HG02852 (cell line): ENCODE data around the gene DOCK2.
"Not testable (repeated sequence)": the region's sequence is repeated elsewhere in the genome, so short reads cannot be mapped to it uniquely, and the experiment has no call there.

Experiments used
- ATAC-seq: cut with Tn5 transposase; IDR thresholded peaks from one replicate; pipeline ENCODE4 v1.9.1; 2021; ENCODE audit warnings: mild to moderate bottlenecking, moderate library complexity; ENCODE audit not compliant: unreplicated experiment

DOCK2 gene

DNA sequence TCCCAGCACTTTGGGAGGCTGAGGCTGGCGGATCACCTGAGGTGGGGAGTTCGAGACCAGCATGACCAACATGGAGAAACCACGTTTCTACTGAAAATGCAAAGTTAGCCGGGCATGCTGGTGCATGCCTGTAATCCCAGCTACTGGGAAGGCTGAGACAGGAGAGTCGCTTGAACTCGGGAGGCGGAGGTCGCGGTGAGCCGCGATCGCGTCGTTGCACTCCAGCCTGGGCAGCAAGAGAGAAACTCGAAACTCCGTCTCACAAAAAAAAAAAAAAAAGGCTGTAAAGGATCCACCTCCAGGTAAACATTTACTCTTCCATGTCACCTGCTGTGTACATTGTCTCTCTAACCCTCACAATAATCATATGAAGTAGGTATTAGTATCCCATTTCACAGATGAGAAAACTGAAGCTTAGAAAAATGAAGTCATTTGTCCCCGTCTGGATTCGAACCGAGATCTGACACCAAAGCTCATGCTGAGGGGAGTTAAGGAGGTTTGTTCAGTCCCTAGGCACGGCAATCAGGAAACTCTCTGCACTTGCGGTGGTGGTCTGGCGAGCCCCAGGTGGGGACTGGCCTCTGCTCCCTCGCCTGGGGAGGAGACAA lies 494 bp upstream of the DOCK2 start:
- no peak for ATAC-seq

DNA sequence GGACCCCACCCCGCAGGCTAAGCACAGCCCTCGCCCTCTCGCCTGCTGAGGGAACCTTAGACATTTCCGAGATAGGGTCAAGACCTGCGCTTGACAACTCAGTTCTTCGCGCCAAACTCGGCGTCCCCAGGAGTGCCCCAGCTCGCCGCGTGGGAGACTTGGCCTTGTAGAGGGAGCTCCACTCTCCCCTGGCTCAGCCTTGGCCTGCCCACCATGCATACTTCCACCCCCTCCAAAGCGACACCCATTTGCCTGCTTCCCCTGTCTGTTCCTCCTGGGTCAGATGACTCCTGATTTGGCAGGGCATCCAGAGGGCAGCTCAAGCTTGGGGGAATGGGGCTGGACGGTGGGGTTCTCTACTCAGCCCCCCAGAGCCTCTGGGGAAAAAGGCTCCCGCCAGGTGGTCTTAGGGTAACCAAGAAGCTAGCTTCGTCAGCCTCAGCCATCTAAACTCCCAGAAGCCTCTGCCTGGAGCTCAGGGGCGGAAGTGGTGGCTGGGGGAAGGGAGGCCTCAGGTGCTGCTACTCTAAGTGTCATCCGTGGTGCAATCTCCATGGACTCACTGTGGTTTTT lies 560 bp downstream of the DOCK2 start:
- ATAC-seq, result peak; percentile 51

DNA sequence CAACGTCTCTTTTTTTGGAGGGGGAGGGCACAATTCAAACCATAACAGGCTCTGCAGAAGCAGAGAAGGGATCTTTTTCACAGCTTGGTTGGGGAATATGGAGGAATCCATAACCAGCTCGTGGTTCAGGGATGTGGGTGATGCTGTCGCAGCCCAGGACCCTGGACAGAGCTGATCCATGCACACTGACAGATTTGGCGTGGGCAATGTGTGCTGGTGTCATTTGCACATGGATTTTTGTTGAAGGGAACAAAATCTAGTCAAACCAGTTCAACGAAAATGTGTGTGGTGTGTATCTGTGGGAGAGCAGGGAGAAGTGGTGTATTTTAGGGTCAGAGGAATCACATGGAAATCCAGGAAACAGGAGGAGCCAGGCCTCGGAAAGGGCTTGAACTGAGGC lies 4.2 kb downstream of the DOCK2 start:
- no peak for ATAC-seq

DNA sequence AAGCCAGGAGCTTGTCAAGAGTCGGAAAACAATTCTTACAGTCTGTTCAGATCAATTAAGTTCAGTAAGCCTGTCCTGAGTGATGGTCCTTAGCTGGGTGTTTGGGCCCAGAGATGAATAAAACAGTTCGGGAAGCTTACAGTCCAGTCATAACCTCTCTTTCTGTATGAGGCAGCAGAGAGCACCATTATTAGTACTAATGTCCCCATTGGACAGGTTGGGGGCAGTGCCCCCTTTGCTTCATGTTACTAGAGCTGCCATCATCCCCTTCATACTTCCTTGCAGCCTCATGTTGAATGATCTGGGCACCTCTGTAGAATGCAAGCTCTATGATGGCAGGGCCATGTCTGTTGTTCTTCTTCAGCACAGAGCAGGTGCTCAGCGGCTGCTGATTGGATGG lies 9.8 kb downstream of the DOCK2 start:
- peak; percentile 38 for ATAC-seq

DNA sequence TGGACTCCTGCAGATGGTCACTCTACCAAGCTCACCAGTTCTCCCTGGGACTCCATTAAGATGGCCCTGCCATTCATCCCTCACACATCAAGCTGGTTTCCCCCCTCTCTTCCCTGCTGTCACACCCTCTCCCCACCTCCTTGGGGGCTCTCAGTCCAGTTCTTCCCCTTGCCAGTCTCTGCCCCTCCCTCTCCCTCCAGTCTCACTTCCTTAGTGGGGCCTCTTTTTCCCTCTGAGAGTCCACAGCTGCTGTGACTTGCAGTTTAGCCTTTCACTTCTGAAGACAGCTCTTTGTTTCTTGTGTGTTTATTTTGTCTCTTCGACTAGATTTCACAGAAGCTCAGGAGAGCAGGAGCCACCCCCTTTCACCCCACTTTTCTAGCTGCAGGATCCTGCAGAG lies 10.5 kb downstream of the DOCK2 start:
- peak; percentile 39 for ATAC-seq

DNA sequence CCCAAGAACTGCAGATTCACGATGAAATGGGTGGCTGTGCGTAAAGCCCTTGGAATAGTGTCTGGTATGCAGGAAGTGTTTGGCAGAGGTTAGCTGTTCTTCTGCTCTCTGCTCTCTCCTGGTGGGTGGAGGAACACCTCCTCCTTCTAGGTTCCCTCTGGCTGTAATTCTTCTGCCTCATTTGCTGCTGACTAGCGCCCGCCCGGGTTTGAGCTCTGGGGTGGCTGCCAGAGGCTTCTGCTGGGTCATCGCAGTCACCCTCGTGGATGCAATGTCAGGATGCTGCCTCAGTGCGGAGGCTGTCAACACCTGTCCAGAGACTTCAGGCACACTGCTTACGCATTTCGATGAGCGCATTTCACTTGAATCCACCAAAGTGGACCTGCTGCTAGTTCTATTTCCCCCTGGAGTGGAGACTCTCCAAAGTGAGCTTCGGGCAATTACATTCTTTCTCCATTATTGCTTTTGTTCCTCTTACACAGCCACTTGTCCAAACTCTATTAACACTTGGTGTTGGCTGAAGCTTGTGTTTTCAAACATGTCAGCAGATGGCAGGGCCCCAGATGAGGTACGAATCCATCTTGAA lies 11.7 kb downstream of the DOCK2 start:
- ATAC-seq, result no peak

DNA sequence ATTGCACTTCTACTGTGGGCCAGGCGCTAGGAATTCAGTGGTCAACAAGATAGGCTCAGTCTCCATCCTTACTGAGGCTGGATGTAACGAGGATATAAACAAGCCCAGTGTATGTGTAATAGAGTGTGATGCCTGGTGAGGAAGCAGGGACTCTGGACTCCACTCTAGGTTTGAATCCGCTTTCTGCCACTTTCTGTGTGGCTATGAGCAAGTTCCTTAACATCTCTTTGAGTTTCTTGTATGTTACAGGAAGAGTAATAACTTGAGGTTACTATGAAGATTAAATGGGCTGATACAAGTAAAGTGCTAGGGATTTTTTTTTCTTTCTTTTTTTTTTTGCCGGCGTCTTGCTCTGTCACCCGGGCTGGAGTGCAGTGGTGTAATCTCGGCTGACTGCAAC lies 12.4 kb downstream of the DOCK2 start:
- peak; percentile 18 for ATAC-seq

DNA sequence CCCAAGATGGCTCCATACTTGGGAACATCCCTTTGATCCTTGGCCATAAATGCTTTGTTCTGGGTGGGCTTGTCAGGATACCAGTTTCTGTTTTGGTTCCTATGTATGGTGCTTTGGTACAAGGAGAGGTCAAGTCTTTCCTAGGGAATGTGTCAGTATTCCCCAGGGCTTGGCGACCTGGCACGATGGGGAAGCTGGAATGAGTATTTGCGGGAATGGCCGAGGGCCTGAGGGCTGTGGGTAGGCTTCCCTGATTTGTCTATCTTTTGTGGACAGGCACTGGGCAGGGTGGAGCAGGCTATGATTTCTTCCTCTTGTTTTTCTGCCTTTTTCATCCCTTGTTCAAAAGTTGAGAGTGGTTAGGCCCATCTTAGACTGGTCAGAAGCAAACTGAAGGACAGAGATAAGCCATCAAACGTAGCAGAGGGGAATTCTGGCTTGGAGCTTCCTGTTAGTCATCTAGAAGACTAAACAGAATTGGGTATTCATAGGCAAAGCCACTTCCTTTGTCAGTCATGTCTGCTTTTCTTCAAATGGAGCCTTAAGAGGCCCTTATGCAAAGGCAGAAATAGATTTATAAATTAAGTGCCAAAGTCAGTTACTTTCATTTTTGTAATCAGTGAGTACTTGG lies 13.7 kb downstream of the DOCK2 start:
- peak; percentile 44 for ATAC-seq

DNA sequence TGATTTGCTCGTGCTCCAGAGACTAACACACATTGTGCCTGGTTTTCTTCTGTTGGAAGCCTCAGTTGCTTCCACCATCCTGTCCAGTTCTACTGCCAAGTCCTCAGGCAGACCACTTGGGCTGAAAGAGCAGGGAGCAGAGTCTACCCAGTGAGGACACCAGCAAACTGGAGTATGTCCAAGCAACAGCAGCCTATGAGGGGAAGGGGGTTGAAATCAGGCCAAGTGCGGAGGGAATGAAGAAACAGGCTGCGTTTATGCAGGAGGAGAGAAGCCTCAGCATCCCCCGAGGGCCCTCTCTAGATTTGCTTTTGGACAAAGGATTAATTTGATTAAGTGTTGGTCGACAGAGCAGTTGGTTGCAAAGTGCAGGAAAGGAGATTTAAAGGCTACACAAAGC lies 14.5 kb downstream of the DOCK2 start:
- ATAC-seq, result no peak

DNA sequence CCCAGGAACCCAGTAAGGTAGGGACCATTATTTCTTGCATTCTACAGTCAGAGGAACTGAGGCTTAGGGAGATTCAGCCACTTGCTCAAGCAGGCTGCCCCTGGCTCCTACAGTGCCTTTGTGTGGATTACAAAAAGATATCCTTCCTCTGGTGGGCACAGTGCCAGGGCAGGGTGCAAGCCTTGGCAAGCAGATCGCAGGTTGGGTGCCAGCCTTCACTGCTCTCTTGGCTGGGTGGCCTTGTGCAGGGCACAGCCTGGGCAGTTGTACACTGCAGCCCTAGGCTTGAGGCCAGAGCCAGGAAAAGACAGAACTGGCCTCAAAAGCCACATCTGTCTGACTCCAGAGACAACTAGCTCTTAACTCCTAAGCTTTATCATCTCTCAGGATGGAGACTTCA lies 15.0 kb downstream of the DOCK2 start:
- no peak for ATAC-seq

DNA sequence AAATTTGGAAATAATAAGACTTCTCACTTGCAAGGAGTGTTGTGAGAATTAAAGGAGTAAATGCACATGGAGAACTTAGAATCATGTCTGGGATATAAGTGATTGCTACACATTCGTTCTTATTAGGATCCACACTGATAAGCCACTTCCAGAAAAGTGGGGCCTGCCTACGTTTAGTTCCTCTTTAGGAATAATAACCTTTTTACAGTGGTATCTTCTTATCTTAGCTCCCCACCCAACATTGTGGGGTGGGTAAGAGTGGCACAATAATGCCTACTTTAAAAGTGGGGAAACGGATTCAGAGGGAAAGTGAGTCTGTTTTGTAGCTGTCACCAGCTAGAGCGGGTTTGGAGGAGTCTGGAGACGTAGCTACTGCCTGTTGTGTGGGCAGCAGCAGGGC lies 16.0 kb downstream of the DOCK2 start:
- no peak for ATAC-seq

DNA sequence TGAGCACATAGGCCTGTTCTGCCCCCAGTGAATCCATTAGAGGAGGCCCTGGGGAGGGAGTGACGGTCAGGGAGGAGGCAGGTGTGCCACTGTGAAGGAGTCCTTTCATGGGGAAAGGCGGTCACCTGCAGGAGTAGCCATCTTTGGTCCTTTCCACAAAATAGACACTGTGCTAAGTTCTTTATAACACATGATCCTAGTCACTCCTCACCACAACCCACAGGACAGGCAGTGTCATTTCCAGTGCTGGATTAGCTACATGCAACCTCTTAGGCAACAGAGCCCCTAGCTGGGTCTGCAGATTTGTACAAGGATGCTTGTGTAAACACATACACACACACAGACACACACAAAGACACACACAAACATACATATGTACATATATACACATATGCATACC lies 18.3 kb downstream of the DOCK2 start:
- ATAC-seq, result no peak

DNA sequence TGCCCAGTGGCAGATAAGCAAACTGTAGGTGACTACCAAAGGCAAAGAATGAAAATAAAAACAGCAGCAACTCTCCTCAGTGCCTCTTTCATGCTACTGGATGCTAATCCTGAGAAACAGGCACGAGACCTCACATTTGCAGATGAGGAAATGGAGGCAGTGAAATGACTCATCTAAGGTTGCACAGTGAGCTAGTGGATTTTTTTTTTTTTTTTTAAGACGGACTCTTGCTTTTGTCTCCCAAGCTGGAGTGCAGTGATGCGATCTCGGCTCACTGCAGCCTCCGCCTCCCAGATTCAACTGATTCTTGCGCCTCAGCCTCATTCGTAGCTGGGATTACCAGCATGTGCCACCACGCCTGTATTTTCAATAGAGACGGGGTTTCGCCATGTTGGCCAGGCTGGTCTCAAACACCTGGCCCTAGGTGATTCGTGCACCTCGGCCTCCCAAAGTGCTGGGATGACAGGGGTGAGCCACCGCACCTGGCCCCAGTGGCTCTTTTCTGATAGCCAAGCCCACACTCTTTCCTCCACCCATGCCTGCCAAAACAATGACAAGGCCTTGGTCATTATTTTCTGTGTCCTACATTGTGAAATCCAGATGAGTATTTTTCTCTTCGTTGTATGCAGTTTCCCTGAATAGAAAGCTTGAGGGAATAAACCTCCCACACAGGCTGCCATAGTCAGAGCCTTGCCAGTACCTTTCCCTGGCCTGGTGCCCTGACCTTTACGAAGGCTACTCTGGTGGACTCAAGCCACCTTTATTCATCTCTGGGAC lies 19.2 kb downstream of the DOCK2 start:
- peak; percentile 78 for ATAC-seq

DNA sequence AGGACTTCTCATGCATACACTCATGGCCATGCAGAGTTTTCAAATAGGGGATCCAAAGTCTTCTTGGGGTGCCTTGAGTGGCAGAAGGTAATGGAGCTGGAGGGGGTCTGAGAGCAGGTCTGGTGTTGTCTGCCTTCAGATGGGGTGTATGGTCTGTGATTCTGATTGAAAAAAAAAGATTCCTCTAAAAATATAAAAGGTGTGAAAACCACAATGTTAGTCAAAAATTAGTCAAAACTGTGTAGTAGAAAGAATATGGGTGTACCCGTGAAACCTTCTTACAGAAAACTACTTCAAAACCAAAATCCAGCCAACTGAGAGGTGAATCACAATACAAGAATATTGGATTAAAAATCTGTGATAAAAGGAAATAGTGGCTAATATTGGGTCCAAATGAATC lies 20.1 kb downstream of the DOCK2 start:
- ATAC-seq, result no peak

DNA sequence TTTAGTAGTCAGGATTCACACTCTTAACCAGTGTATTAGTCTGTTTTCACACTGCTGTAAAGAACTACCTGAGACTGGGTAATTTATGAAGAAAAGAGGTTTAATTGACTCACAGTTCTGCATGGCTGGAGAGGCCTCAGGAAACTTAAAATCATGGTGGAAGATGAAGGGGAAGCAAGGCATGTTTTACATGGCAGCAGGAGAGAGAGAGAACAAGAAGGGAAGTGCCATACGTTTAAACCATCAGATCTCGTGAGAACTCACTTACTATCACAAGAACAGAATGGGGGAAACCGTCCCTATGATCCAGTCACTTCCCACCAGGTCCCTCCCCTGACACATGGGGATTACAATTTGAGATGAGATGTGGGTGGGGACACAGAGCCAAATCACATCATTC lies 25.4 kb downstream of the DOCK2 start:
- ATAC-seq, result not testable (repeated sequence)

DNA sequence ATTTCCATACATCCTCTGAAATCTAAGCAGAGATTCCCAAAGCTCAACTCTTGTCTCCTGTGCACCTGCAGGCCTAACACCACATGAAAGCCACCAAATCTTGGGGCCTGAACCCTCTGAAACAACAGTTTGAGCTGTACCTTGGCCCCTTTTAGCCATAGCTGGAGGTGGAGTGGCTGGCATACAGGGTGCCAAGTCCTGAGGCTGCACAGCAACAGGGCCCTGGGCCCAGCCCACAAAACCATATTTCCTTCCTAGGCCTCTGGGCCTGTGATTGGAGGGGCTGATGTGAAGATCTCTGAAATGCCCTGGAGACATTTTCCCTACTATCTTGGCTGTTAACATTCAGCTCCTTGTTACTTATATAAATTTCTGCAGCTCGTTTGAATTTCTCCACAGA lies 26.5 kb downstream of the DOCK2 start:
- ATAC-seq, result no peak

DNA sequence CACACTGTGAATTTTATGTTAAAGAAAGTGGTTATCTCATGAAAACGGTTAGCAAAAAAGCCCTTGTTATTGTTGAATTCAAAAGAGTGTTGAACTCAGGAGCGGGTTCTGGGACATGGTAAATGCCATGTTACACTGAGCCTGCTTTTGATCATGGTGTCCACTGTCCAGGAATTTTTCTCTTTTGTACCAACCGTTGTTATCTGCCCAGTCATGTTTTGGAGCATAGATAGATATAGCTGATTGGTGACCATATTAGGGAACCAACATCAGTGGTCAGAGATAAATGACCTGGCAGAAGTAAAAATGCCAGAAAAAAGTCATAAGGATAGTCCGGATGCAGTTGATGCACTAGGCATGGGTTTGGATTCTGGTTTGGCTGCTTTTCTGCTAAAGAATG lies 29.3 kb downstream of the DOCK2 start:
- ATAC-seq, result no peak

DNA sequence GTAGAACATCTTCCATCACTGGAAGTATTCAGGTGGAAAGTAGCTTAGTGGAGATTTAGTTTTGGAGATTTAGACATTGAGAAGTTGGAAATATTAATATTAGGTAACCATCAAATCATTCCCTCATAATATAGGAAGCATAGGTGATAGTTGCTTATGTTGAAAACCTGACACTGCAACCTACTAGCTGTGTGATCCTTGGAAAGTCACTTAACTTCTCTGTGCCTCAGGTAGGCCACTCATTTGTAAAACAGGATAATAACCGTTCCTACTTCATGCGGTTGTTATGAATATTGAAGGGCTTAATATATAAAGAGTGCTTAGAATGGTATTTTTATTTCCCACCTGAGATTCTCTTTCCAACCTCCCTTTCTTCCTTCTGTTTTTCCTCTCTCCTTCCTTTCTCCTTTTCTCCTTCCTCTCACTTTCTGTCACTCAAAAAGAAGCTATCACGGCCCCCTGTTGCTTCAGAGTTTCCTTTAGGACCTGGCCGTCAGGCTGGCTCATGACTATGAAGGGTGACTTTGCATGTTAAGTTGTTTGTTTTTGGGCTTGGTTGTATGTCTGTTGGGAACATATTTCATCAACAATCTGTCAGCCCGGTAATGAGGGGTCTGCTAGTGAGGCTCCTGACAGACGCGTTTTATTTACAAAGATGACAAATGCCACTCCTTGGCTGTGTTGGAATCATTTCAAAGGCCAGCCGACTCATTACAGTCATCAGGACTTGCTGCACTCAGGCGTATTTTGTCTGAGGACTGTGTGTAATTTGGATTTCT lies 31.0 kb downstream of the DOCK2 start:
- no peak for ATAC-seq

DNA sequence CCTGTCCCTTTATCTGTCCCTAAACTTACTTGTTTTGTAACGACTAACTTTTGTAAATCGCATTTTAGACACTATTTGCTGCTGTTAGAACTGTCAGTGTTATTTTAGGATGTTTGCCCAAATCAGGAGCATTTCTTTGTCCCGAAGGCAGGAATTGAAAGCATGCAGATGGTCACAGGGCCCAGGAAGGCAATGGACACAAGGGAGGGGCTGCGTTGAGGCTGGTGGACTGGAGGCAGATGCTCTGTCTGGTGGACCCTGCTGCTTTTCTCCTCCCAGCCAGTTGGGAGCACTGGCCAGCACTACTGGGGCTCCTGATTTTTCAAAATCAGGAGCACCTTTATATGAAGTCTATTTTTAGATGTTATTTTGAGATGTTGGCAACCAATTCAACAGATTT lies 31.7 kb downstream of the DOCK2 start:
- no peak for ATAC-seq

DNA sequence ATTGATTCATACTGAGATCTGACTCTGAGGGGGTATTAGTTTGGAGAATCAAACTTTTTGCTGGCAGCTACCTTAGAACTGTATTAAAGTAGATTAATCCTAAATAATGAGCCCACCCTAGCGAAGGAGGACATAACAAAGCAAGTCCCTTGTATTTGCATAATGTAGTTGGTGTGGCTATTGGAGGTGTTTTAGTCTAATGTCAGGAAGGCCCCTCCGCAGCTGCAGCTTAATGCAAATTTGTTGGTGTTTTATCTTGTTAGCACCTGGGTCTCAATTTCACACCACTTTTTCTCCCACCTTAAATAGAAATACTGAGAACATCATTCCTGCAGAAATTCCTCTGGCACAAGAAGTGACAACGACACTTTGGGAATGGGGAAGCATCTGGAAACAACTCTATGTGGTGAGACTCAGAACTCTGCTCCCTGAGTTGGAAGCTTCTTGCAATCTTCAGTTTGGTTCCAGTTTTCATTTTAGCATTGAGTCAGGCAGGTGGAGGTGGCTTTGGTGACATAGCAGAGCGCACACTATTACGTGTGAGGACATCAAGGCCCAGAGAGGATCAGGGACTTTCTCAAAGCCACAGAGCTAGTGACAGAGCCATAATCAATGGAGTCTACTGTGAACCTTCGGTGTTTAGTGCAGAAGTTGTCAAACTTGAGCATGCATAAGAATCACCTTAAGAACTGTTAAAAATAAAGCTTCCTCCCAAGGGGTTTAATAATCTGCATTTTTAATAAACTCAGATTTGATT lies 33.9 kb downstream of the DOCK2 start:
- peak; percentile 99 for ATAC-seq
